GM19023 (cell line): Measurements from ENCODE around the gene GABRB1.

Source experiments
- ATAC-seq: cut with Tn5 transposase; IDR thresholded peaks from one replicate; pipeline ENCODE4 v1.9.1; 2021; ENCODE audit warnings: mild to moderate bottlenecking, moderate library complexity; ENCODE audit not compliant: unreplicated experiment

The GABRB1 gene

DNA sequence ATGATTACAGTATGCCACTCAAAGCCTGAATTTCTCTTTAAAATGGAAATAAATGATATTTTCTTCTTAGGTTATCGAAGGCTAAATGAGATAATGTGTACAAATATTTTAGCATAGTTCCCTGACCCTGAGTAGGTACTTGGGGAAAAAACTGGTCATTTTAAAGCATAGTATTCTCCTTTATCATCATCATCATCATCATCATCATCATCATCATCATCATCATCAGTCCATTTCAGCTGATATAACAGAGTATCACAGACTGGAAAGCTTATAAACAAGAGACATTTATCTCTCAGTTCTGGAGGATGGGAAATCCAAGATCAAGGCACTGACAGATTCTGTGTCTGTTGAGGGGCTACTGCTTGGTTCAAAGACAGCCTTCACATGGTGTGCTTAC is 13.9 kb downstream of the GABRB1 start:
- ATAC-seq = no peak

DNA sequence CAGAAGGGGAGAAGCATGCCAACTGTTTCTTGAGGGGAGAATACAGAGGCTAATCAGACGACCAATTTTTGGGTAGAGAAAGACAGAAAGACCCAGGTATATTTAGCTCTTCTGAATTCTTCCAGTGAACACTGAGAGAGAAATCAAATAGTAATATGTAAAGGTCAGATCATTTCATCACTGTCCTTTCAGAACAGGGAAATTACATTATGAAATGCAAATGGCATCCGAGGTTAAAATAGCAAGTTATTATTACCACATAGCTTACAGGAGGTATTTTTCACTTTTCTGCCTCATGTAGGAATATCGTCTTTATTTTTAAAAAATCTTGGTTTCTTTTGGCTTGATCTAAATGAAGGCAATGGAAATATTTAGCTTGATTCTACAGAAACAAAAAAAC is 18.0 kb downstream of the GABRB1 start:
- ATAC-seq = no peak

DNA sequence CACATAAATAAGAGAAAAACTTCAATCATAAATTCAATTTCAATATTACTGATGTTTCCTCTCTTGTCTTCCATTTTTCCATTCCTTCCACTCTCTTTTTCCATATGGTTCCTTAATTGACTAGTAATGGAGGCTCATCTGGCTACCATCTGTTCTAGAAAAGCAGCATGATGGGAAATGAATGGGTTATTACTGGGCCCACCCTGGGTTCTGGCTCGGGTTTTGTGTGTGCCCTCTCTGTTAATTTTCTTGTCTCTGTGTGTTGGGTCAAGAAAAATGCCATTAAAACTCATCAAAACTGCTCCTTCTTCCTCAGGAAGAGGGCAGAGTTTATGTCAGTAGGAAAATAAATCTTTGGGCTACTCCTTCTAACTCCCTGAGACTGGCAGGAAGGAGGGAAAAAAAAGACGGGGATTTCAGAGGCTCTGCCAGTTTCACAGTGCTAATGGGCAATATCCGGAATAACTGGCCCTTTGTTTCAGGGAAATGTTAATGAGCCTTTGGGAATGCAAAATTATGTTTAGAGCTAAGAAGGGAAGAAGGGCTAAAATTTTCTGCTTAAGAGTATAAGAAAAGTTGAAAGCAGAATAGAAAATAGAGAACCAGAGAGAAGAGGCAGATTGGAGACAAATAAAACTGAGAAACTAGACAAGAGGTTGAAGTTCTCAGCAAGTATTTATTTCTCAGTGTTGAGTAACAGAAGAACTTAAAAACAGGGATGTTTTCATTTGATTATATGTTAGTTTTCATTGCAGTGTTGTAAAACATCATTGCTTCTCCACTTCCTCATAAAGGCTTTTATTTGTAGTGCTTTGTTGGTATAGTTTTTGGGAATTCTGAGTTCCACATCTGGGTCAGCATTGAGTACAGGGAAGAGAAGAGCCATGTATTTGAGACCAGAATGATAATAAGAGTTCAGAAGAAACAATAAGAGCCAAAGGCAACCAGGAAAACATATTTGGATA is 19.7 kb downstream of the GABRB1 start:
- ATAC-seq = no peak

DNA sequence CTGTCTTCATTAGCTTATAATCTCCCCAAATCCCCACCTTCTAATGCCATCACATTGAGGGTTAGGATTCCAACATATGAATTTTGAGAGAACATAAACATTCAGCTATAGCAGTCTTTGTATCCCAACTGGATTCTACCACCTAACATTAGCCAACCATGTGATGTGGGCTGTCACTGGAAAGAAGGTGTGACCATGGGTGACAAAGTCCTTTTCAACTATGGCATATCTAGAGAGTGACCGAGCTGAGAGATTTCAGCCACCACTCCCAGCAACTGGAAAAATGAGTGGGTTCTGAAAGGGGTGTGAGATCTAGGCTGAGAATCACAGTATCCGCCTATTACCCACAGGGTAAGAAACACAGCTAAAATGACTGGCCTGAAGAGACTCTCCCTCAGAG is 22.1 kb downstream of the GABRB1 start:
- ATAC-seq = no peak

DNA sequence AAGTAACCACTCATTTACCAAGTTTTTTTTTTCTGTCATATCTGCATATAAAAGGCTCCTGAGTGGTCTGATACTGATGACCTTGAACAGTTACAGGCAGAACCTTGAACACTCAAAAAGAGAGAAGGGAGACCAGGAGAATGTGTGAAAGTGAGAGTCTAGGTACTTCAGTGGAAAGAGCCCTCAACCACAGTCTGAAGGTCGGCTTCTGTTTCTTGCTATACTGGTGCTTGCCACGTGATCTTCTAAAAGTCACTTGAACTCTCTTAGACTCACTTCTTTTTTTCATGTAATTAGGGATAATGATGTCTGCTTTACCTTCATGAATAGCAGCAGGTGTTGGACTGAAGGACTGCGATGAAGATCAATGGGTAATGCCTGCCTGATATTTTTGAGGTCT is 22.8 kb downstream of the GABRB1 start:
- no peak for ATAC-seq

DNA sequence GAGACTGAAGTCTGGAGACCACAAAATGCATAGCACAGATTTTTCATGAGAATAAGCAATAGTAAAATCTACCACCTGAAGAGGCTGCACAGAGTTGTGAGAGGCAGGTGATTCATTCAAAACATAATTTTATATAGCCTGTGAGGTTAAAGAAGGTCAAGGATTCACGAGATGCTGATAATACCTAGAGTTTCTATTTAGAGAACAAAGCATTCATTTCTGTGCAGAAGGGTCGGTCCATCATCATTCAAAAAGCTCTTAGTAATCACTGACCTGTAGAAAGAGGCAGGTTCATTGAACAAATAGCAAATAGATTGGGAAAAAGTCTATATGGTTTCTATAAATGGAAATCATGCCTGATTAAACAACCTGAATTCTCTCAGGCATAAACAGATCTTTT is 26.6 kb downstream of the GABRB1 start:
- no peak for ATAC-seq

DNA sequence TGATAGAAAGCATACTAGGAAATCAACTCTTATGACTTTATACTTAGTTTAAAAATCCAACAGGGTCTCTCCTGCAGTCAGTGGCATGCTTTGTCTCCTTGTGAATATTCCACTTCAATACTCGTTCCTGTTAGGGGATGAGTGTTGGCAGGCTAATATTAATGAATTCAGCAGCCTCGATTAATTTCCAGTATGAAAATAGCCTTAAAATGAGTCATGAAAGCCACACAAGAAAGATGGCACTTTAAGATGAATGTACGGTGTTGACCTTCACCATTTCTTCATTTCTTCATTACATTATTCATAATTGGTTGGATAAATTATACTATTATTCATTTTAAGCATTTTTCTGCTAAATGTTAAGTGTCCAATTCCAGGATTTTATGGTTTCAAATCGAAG is 29.2 kb downstream of the GABRB1 start:
- no peak for ATAC-seq

DNA sequence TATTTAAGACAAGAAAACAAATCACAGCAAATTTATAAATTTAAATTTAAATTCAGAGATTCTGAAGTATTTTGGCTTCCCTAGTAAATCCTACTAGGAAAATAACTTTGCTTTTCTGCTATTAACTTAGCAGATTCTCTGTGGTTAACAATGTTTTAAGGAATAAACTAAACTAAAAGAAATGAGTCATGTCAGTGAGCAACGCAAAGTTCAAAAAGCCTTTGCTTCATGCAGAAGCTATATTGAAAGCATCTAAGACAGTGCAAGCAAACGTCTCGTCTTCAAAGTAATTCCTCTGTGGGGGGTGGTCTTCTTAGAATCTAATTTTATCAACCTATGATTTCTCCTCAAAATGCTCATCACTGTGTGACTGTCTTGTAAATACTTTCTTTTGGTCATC is 30.1 kb downstream of the GABRB1 start:
- no peak for ATAC-seq

DNA sequence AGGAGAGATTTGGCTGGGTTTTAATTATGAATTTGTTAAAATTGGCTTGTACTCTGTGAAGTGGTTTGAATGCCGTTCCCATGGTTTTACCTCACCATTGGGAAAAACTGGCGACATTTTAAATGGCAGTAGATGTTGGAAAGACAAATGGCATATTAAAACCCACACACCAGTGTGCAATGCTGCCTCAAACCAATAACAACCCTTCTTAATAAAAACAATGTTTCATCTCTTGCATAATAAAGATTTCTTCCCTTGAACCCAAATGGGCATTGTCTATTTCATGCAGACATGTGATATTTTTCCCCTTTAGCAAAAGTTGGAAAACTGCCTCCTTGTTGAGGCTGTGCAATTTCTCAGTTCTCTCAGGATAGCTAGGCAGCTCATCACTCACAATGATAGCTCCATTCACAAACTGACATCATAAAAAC is 33.7 kb downstream of the GABRB1 start:
- ATAC-seq = no peak

DNA sequence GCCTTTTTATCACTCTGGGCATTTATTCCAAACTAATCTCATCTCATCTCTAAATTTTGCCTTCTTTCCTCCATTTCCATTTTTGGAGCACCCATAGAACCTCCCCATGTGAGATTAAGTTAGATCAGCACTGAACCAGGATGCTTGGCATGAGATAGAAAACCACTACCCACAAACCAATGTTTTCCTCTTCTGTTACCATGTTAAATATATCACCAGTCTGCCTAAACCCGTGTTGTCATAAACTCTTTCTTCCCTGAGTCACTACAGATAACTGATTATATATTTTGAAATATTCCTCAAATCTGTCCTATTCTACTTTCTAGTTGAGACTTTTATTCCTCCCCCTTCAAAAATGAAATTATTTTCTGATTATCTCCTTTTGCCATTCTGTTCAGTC is 37.6 kb downstream of the GABRB1 start:
- ATAC-seq = no peak

DNA sequence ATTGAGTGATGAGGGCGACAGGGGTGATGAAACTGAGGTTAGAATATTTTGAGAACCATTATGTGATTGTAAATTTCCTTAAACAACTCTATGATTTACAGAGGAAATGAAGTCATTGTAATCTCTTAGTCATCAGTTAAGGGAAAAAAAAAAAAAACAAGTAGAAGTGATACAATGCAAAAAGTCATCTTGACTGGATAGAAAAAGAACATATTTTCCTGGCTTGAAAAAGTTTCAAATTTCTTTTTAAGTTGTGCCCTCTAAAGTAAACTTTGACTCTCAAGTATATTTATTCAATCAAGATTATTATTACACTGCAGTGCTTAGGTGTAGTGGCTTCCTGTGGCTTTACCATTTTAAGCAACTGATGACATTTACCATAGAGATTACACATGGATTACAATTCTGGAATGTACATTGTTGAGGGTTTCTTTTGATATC is 40.6 kb downstream of the GABRB1 start:
- ATAC-seq = no peak

DNA sequence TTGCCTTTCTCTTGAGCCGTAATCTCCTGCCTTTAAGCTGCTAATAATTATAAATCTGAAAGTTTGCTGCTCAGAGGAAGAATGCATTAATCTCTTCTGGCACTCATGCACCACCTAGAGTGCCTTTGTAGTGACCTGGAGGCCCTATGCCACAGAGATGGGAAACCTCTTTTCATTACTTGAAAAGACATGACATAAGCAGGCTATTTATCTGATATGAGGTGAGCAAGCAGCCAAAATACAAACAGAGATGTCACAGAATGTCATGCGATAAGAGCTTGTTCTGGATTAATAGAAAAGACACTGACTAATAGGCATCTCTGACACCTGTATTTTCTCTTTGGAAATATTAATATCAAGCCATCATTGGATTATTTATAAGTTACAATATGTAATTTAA is 42.3 kb downstream of the GABRB1 start:
- no peak for ATAC-seq

DNA sequence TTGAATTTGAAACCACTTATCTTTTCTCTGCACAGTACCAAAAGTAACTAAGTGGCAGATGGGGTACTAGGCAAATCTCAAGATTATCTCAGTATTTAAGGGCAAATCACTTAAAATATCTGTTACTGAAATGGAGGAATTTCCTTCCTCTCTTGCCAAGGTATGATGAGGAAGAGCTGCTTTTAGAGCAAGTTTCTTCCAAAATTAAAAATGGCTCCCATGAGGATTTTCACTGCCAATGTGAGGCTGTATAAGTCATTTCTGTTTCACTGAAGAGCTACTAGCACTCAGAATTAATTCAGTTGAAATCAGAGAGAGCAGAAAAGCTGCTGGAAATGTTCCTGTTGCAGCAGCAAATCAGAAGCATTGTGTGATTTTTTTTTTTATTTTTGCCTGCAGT is 43.4 kb downstream of the GABRB1 start:
- ATAC-seq = no peak

DNA sequence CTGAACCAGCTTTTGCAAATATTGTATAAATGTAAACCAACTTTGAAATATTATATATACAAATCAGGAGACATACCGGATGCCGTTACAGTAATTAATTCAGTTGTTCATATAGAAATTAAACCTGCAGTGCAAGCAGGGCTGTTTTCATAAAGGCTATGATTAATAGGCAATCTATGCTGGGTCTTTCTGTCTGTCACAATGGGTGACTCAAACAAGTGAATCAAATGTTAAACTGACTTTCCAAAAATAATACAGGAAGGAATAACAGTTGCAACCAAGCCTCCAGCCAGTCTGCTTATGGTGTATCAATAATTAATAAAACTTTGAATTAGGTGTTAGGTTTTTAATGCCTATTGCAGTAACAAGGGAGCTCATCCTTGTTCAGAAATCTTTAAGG is 43.9 kb downstream of the GABRB1 start:
- ATAC-seq = no peak

DNA sequence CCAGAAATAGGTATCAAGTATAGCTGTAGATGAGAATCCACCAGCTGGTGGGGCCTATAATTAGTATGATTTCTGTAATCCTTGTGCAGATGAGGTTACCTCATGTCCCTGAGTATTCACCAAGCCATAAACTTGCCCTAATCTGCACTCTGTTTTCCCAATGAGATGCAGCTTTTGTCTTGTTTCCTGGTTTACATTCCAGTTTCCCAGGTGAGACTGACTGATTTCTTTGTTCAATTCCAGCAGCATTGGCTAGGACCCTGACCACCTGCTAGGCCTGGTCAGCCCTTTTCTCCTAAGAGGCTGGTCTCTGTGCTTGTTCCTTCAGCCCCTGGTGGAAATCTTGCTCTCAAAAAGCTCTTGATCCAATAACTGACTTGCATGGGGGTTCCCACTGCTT is 44.6 kb downstream of the GABRB1 start:
- ATAC-seq = no peak

DNA sequence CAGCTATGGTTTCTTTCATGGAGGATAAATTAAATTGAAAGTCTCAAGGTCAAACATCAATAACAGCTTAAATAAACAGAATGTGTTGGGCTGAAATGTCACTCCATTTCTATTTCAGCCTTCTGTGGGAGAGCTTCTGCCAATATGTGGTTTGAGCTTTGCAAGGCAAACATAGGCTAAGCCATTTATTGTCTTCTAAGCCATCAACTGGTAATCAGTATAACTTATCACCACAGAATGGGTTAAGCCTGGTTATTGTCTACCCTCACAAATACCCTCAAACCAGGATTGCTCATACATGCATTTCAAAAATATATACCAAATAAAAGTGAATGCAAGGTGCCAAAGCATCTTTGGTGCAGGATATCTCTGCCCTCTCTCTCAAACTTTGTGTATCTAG is 52.7 kb downstream of the GABRB1 start:
- no peak for ATAC-seq

DNA sequence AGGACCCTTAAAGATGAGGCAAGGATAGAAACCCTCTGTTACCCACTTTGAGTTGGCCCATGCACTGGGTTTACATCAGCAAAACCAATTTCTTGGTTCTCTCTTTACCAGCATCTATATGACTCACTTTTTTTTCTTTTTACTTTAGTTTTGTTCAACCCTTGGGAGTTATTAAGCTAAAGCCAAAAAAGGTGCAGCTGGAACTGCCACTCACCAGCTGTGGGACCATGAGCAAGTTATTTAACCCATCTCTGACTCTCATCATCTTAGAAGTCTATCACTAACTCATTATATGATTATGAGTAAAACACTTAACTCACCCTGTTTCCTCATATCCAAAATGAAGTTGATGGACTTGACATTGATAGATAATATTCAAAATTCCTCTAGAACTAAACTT is 53.4 kb downstream of the GABRB1 start:
- ATAC-seq = no peak

DNA sequence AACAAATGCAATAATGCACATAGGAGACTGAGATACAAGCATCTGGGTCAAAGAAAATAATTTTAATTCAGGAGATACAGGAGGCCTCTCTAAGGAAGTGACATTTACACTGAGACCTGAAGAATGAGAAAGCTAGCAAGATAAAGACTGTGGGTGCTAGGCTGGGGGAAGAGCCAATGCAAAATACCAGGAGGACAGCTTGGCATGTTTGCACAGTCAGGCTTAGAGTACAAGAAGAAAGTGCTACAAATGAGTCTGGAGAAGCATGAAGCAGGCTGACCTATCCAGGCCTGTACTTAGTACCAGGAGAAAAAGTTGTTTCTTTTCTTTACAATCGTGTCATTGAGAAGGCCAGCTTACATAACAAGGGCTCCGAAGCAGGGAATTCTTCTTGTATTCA is 56.9 kb downstream of the GABRB1 start:
- no peak for ATAC-seq

DNA sequence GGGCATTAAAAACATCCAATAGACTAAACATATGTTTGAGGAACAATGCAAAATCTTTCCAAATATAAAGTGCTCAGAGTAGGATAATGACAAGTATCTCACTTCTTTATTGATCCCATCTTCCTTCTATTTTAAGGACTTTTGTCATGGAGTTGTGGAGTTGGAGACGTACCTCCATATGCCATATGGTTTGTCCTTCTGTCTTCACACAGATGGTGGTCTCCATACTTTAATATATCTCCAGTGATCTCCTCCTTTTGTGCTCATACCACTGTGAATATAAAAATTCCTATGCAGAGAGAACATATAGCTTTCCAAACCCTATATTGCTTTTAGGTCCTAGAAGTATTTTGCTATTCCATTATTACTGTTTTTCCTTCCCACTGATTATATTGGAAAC is 64.5 kb downstream of the GABRB1 start:
- no peak for ATAC-seq

DNA sequence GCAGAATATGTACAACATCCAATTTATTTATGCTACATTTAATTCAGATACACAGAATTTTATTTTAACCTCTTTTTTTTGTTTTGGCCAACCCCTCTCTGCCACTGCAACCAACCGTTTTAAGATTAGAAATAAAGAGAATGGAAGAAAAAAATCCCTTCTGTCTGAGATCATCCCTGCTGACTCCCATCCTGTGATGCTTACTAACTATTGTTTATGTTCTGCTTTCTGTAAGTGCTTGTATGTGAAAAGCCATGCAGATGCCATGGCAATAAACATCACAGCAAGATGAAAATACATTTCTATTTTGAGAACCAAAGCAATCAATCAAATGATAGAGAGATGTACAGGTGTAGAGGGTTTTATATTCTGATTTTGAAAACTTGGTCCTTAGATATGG is 70.1 kb downstream of the GABRB1 start:
- no peak for ATAC-seq

DNA sequence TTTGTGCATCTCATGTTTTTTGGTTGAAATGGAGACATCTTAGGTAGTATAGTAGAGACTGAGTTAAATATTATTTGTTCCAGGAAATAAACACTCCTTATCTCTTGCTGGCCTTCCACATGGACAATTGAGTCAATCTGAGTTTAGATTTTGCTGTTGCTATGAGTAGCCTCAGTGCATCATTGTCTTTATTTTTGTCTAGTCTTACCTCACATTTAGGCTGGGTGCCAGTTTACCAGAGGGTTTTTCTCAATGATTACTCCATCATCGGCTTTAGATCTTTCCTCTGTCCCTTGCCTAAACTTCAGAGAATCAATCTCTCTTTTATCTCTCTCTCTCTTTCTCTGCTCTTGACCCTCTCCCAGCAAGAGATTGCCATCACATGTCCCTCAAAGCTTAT is 73.6 kb downstream of the GABRB1 start:
- no peak for ATAC-seq

DNA sequence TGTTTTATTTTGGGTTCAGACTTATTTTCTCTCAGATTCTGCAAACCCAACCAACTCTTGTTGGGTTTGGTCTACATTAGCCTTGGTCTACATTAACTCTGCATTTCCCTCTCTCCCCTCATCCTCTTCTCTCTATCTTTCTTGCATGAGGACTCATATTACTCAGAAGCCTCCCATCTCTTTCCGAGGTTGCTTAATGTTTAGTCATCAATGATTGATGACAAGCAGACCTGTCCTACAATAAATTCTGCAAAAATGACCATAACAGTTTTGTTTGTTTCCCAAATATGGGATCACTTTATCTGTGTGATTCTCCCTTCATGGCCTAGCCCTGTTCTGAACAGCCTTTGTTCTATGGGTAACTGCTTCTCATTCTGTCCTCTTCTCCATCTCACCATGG is 75.2 kb downstream of the GABRB1 start:
- no peak for ATAC-seq

DNA sequence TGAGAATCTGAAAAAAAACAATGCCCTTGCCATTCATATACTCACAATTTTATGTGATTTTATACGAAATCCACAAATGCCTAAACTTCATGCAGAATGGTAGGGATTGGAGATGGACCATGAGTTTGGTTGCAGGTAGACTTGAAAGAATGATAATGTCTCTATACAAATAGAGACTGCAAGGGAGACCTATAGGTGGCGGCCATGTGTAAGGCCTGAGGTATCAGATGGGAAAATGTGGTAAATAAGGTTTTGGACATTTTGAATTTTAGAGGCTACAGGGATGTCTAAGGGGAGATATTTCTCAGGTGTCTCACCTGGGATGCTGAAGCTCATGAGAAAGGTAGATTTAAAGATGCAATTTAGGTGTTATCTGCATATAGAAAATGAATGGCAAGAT is 78.0 kb downstream of the GABRB1 start:
- no peak for ATAC-seq
